Measurements from ENCODE around the gene VIM. TPM values are rescaled to one million over a fixed set of nuclear protein-coding genes. Genes with fewer than 3 reads are reported as not detected.
A peak's percentile ranks its signal among the peaks of the same experiment; 100 is the strongest.

VIM gene
- total and polyA plus RNA-seq, 2 donors (not counting 1 experiment from before 2014, with no cell fraction given), result 343 to 375 TPM

DNA sequence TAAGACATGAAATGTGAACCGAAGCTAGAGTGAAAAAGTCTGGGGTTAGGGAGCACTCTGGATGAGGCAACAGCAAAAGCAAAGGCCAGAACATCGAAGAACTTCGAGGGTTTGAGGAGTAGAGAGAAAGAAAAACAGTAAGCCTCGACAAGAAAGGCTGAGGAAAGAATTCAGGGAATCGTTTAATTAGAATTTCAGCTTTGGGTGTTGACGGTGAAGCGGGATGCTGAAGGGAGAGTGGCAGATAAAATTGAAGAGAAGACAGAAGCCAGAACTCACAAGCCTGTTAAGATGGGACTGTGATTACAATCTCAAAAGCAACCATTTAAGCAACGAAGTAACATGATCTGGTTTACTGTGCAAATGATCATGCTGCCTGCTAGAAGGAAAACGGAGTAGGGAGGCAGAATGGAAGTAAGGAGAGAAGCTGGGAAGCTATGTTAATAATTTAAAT, 28.7 kb upstream of the VIM start:
- no peak for DNase-seq
- no peak for ATAC-seq (ENCODE audit: low read depth)
- Histone ChIP-seq H3K9me3 (ENCODE audit: control extremely low read depth in 1 of 3, control insufficient read depth in 2 of 3, insufficient read depth in 1 of 3, low read length in 2 of 3) (no peaks in the 10 kb centered on the region), H3K4me1 (ENCODE audit: control insufficient read depth in 2 of 2, insufficient read depth in 2 of 2, low read length in 2 of 2) (peaks cover 9 to 12% of the 10 kb centered on the region in 2 donors), H2AFZ (ENCODE audit: insufficient read depth, low read depth, low read length, poor library complexity, severe bottlenecking) (no peak overlapping the region), H3K27me3 (replicated peaks in 1 of 4; ENCODE audit: control extremely low read depth in 1 of 4, control insufficient read depth in 3 of 4, insufficient read depth in 4 of 4, low read length in 3 of 4) (no peaks in the 10 kb centered on the region), H3K9ac (ENCODE audit: low read length) (no peak overlapping the region), H3K79me2 (ENCODE audit: control insufficient read depth, insufficient read depth, low read length) (peaks cover 29% of the 10 kb centered on the region), H3K4me3 (ENCODE audit: control extremely low read depth in 1 of 5, extremely low read depth in 1 of 5, insufficient read depth in 1 of 5, low read depth in 2 of 5, low read length in 4 of 5) (no peak overlapping the region), H3K36me3 (replicated peaks in 1 of 2; ENCODE audit: control extremely low read depth in 1 of 2, control insufficient read depth in 1 of 2, extremely low read depth in 1 of 2, insufficient read depth in 2 of 2, low read length in 1 of 2) (no peaks in the 10 kb centered on the region), H4K20me1 (ENCODE audit: control insufficient read depth, insufficient read depth, low read length, poor library complexity, severe bottlenecking) (no peaks in the 10 kb centered on the region), H3K27ac (ENCODE audit: low read length in 2 of 2) (no peak overlapping the region), H3K4me2 (replicated peaks; ENCODE audit: low read depth, low read length, poor library complexity, severe bottlenecking) (no peak overlapping the region)
- ChIA-PET POLR2A (no interaction called here), CTCF (interaction anchor here (6.4 kb wide), 1 partner anchor 29 kb away, joined by 94 read pairs; the partner anchor contains the start of gene VIM)
- Mint-ChIP-seq H3K9me3 (ENCODE audit: insufficient read depth) (no peaks in the 10 kb centered on the region), H3K4me3 (peak overlapping the region; percentile 40), H3K27me3 (no peaks in the 10 kb centered on the region), H3K27ac (no peak overlapping the region), H3K4me1 (peaks cover 25% of the 10 kb centered on the region)
- 98% methylated on average over 6 of the region's 9 CpGs for WGBS (ENCODE audit: insufficient coverage)
- TF ChIP-seq EZH2 (IDR thresholded peaks at IDR 0.05; ENCODE audit: borderline replicate concordance, insufficient read depth, low read depth, low read length, poor library complexity, severe bottlenecking), result no peak
- TF ChIP-seq, protein P1, sequence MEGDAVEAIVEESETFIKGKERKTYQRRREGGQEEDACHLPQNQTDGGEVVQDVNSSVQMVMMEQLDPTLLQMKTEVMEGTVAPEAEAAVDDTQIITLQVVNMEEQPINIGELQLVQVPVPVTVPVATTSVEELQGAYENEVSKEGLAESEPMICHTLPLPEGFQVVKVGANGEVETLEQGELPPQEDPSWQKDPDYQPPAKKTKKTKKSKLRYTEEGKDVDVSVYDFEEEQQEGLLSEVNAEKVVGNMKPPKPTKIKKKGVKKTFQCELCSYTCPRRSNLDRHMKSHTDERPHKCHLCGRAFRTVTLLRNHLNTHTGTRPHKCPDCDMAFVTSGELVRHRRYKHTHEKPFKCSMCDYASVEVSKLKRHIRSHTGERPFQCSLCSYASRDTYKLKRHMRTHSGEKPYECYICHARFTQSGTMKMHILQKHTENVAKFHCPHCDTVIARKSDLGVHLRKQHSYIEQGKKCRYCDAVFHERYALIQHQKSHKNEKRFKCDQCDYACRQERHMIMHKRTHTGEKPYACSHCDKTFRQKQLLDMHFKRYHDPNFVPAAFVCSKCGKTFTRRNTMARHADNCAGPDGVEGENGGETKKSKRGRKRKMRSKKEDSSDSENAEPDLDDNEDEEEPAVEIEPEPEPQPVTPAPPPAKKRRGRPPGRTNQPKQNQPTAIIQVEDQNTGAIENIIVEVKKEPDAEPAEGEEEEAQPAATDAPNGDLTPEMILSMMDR (IDR thresholded peaks at IDR 0.05), result no peak
- intact Hi-C loops (cut with micrococcal nuclease), result no loop called here
